GM19025 (cell line): ENCODE measurements around the gene RASGRF2.
A peak's percentile ranks its signal among the peaks of the same experiment; 100 is the strongest.

ENCODE experiments used
- ATAC-seq: cut with Tn5 transposase; IDR thresholded peaks from one replicate; pipeline ENCODE4 v1.9.1; 2021; ENCODE audit warnings: mild to moderate bottlenecking, low read depth, moderate library complexity; ENCODE audit not compliant: unreplicated experiment

Gene RASGRF2

DNA sequence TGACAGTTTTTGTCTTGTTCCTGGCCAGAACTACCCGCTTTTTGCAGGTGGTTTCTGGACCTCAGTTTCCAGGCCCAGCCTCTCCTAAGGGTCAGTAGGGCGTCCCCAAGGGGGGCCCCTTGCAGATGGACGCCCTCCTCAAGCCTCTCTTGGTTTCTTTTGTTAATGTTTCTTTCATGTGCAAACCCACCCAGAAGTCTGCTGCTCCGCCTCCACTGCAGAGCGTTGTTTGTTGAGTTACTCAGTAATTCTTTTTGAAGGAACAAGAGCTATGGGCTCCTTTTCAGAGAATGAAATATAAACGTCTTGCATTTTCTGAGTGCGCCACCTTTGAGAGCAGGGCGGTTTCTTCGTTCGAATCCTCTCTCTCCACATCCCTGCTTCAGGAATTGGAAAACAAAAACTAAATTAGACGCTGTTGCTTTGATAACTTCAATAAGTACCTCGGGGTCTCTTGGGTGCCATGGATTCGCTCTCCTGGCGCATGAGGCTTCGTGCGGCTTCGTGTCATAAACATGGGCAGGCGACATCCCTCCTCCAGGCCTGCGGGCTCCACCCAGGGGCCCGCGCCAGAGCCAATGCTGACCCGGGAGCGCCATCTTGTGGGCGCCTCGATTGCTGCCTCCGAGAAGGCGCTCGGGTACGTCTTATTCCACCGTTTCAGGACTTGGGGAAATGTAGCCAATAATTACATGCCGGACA is 234.6 kb downstream of the RASGRF2 start:
- peak; percentile 89 for ATAC-seq

- no peak for ATAC-seq
Observed at GRCh38 chr5:81195335-81195929, 235.3 kb downstream of the RASGRF2 start.

DNA sequence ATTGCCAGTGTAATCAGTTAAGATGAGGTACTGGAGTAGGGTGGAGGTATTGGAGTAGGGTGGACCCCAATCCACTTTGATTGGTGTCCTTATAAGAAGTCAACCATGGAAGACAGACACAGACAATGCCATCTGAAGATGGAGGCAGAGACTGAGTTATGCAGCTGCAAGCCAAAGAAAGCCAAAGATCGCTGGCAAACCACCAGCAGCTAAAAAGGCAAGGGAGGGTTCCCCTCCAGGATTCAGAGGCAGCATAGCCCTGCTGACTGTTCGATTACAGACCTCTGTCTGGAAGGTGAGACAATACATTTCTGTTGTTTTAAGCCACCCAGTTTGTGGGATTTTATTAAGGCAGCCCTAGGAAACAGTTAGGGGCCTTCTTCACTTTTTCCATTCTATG is 242.5 kb downstream of the RASGRF2 start:
- no peak for ATAC-seq

- ATAC-seq = no peak
Observed at GRCh38 chr5:81203729-81204128, 243.6 kb downstream of the RASGRF2 start.

DNA sequence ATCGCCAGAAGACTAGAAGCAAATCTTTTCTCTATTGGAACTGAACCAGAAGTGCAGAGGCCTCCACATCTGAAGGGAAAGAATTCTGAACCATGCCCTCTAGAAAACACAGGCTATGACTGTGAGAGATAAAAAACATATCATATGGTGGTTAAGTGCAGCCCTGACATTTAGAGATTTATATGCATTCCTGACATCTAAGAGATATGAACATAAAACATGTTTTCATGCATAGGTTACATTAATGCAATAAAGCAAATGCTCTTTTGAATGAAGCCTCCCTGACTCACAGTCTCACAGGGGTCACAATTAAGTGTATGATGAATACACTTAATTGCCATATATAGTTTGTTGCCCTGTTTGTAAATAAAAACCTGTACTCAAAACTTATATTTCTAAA is 244.0 kb downstream of the RASGRF2 start:
- no peak for ATAC-seq

- ATAC-seq = no peak
Observed at GRCh38 chr5:81205058-81205457, 244.9 kb downstream of the RASGRF2 start.

- no peak for ATAC-seq
Observed at GRCh38 chr5:81207009-81207408, 246.8 kb downstream of the RASGRF2 start.

DNA sequence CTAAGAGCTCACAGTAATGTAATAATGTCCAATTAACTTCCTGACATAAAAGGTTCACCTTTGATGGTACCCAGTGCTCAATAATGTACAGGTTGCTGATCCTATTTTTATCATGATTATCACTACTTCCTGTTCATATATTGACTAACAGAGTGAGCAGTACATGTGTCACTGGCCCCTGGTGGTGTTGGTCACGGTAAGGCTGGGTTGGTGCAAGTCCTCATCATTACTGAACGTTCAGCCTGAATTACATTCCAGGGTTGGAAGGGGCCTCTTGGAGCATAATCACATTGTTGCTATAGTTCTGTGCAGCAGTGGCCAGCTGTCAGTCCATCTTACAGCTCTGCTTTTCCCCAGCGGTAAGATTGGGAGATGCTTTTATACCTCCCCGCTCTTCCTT is 248.7 kb downstream of the RASGRF2 start:
- no peak for ATAC-seq

- no peak for ATAC-seq
Observed at GRCh38 chr5:81209386-81209785, 249.2 kb downstream of the RASGRF2 start.

- no peak for ATAC-seq
Observed at GRCh38 chr5:81209869-81210493, 249.8 kb downstream of the RASGRF2 start.

DNA sequence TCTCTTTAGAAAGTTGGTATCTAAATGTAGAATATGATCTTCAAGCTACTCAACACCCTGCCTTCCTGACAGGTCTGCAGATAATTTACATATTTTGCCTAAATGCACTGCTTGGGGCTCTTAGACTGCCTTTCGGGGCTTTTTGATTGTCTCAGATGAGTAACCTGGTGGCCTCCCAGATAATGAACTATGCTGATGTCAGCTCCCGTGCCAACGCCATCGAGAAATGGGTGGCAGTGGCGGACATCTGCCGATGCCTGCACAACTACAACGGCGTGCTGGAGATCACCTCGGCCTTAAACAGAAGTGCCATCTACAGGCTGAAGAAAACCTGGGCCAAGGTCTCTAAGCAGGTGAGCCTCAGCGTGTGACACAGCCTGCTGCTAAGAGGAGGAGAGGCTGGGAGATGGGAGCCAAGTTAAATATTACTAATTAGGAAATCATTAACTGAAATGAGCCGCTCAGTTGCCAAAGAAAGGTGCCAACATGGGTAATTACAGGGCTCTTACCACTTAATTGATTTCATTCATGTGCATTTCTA is 252.1 kb downstream of the RASGRF2 start:
- peak; percentile 76 for ATAC-seq

DNA sequence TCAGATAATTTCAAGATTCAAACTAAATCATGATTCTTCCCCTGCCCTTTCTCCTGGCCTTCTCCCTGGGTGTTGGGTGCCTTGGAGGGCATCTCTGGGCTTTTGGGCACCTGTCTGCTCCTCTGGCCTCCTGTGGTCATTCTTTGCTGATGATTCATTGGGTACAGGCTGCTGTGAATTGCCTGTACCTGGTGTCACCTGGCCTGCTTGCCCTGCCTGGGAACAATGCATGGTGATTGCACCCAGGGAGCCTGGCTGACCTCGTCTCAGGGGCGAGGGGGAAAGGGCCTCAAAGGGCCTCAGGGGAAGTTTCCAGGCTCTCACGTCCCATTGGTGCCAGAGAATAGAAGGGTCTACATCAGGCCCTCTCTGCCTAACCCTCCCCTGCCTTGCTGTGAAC is 252.9 kb downstream of the RASGRF2 start:
- no peak for ATAC-seq

- ATAC-seq = no peak
Observed at GRCh38 chr5:81214848-81215247, 254.7 kb downstream of the RASGRF2 start.

DNA sequence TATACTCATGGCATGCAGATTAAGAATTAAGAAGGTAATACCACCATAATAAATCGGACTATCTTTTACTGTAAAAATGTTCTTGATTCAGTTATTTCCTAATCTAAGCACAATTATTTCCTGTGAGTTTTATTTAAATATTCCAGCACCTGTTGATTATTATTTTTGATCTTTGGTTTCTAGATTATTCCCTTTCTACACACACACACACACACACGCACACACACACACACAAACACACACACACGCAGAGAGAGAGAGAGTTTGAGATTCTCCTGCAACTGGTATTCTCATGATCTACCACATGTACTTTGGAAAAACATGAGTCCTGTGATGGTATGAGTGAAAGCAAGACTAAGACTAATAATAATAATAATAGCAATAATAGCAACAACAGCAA is 256.0 kb downstream of the RASGRF2 start:
- ATAC-seq = no peak

DNA sequence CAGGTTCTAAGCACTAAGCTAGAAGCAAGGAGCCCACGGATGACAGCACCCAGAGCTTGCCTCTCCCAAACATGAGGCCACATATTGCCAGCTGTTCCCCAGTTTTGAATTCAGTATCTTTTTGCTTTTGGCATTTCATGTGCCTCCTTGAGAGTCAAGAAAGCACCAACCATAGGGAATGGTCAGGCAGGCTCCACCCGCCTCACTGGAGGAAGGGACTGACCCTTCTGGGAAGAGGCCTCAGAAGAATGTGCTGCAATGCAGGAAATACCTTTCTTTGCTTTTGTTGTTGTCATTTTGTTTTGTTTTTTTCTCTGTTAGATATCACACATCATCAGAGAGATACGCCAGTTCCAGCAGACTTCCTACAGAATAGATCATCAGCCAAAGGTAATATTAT is 259.2 kb downstream of the RASGRF2 start:
- ATAC-seq = no peak

DNA sequence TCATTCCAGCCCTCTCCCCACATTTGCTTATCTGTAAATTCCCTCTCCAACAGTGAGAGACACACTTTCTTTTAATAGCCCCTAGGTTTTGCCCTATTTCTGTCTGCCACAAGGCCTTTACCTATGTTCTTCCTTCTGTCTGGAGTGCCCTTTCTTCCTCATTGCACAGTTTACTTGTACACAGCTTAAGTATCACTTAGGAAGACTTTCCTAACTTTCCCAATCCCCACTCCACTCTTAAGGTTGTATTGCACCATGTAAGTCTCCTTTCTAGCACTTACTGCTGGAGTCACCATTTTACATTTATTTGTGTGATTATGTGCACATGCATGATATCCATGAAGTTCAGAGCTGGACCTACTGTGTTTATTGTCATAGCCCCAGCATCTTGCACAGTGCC is 262.1 kb downstream of the RASGRF2 start:
- no peak for ATAC-seq

DNA sequence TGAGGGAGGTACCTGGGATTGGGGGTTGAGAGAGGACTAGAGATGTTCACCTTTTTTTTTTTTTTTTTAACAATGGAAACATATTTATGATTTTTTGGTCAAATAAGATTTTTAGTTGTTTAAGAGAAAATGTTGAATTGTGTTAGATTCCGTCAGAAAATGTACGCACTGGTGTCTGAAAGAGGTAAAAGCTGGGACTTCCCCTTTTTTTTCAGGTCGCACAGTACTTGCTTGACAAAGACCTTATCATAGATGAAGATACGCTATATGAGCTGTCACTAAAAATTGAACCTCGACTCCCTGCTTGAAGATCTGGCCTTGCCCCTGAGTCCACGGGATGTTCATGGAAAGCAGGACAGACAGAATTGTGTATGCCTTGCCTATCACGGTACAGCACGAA is 265.3 kb downstream of the RASGRF2 start:
- no peak for ATAC-seq

DNA sequence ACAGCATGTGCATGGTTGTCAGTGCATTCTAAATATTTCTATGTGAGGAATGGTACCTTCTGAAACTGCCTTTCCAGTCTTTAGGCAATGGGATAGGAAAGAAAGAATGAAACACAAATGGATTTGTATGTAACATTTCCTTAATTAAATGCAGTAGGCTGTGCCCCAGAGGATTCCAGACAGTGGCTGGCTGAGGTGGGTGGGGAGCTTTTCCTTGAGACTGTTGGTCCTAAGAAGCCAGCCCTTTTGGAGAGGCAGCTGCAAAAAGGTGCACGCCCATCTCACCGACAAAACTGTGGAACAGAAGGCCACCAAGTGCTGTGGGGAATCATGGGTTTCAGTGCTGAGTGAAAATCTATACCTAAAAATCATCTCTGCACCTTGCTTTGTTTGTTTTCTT is 266.1 kb downstream of the RASGRF2 start:
- ATAC-seq = no peak

DNA sequence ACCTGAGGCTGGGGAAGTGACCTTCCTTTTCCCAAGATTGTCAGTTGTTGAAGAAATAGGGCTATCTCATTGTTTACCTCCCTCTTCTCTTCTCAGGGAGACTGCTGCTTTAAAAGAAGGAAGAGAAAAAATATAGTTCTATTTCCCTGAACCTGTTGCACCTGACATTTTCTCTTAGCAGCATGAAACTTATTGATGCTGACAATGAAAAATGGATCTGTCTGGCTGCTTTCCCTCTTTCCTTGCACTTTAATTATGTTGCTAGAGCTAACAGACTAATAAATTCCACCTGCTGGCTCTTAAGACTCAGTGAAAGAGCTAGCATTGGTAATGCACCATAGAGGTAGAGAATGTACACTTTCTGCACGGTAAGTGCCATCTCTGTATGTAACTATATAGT is 266.8 kb downstream of the RASGRF2 start:
- no peak for ATAC-seq

GRCh38 chr5:81228084-81228483 is 267.9 kb downstream of the RASGRF2 start:
- no peak for ATAC-seq

DNA sequence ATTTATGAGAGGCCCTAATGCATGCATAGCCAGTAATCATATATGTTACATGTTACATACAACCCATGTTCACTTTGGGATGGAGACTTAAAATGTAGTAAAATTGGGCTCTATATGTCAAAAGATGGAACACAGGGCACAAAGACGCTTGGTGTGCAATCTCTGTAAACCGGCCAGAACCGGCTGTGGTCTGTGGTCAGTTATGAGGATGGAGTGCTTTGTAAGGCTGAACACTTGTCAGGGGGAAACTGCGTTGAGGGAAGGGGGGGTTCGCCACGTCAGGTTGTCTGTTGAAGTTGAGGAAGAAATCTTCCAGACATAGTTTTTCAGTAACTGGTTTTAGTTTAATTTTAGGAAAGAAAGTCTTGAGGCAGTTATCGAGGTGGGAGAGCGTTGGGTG is 270.3 kb downstream of the RASGRF2 start:
- ATAC-seq = no peak
